HG02938 (cell line): Measurements from ENCODE around the gene ETNK1.
"Not testable (repeated sequence)": the region's sequence is repeated elsewhere in the genome, so short reads cannot be mapped to it uniquely, and the experiment has no call there.

Experiments
- ATAC-seq: cut with Tn5 transposase; IDR thresholded peaks from one replicate; pipeline ENCODE4 v1.9.1; 2021; ENCODE audit warnings: mild to moderate bottlenecking, moderate library complexity; ENCODE audit not compliant: unreplicated experiment

ETNK1 gene

GRCh38 chr12:22624870-22625761 lies at the start of gene ETNK1:
ETNK1 (plus strand) TSS chr12:22625171; CDS start chr12:22625431, 260 bp downstream.
- ATAC-seq: peak; percentile 91

- ATAC-seq: no peak
Observed at GRCh38 chr12:22576065-22576464, 48.9 kb upstream of the ETNK1 start.

GRCh38 chr12:22576473-22576872 lies 48.5 kb upstream of the ETNK1 start:
- ATAC-seq: no peak

- no peak for ATAC-seq
Observed at GRCh38 chr12:22577667-22578066, 47.3 kb upstream of the ETNK1 start.

- ATAC-seq: no peak
Observed at GRCh38 chr12:22578328-22578727, 46.6 kb upstream of the ETNK1 start.

DNA sequence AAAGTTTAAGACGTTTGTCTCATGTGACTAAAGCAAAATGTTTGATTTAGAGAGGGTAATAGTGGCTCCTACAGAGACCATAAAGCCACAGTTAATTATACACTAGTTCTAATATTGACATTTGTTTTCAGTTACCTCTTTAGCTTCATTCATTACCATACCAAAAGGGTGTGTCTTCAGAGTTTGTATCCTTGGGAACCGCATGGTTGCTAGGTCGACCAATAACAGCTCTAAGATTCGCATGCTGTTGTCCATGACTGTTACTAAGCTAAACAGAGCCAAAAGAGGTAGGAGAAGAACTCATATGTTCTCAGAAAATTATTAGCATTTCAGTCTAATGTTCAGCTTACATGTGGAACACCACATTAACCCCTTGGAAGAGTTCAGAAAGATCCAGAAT lies 36.2 kb upstream of the ETNK1 start:
- no peak for ATAC-seq

DNA sequence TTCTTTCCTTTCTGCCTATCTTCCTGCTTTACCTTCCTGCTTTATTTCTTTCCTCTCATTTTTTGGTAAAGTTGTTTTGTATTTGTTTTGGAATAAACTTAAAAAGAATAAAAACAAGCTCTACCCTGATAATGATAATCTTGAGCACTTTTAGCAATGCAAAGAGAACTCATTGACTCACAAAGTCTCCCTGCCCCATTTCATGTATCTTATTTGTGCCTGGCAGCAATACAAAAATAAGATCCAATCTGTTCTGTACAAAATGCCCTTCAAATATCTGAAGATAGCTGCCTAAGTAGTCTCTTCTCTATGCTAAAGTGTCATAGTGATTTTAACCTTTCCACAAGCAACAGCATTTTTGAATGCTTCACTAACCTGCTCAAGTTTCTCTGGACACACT lies 31.1 kb upstream of the ETNK1 start:
- ATAC-seq: no peak

GRCh38 chr12:22597539-22597938 lies 27.4 kb upstream of the ETNK1 start:
- ATAC-seq: not testable (repeated sequence)

- ATAC-seq: no peak
Observed at GRCh38 chr12:22598141-22598762, 26.7 kb upstream of the ETNK1 start.

- ATAC-seq: no peak
Observed at GRCh38 chr12:22598763-22599161, 26.2 kb upstream of the ETNK1 start.

- no peak for ATAC-seq
Observed at GRCh38 chr12:22600181-22600580, 24.8 kb upstream of the ETNK1 start.

DNA sequence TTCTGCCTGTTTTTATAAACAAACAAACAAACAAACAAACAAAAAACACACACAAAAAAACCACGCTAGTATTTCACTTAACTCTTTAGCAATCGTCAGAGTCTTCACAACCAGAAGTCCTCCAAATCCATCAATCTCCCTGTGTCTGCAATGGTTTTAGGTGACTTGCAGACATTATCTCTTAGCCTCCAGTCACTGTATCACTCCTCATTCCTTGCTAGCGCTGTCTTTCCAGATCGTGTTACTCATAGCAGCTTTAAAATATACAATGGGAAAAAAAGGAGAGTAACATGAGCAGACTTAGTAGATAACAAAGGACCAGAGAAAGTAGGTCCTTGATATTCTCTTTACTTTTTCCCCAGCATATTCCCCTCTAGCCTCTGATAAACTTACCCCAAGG lies 15.5 kb upstream of the ETNK1 start:
- ATAC-seq: no peak

- no peak for ATAC-seq
Observed at GRCh38 chr12:22610131-22610530, 14.8 kb upstream of the ETNK1 start.

- ATAC-seq: not testable (repeated sequence)
Observed at GRCh38 chr12:22612822-22613221, 12.1 kb upstream of the ETNK1 start.

DNA sequence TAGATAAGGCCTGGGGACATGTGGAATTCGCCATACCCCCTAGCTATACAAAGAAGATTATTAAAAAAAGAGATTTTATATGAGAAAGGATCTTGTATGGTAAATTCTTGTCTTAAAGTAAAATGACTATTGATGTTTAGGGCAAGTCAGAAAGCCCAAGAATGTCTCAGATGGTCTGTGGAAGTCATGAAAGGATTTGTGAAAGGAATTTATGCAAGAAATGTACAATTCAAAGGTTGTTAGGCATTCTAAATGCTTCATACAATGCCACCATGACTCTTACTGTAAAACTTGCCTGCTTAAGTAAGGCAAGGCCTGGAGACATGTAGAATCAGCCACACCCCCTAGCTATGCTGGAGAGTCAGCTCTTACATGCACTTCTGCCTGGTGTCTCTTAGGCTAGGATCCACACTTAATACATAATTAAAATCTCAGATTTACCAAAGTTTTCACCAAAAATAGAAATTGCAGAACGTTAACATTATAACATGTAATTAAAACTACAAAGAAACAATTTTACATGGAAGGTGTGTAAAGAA lies 8.9 kb upstream of the ETNK1 start:
- no peak for ATAC-seq

- ATAC-seq: no peak
Observed at GRCh38 chr12:22617630-22618029, 7.3 kb upstream of the ETNK1 start.

GRCh38 chr12:22624548-22624869 lies 462 bp upstream of the ETNK1 start:
- ATAC-seq: no peak

DNA sequence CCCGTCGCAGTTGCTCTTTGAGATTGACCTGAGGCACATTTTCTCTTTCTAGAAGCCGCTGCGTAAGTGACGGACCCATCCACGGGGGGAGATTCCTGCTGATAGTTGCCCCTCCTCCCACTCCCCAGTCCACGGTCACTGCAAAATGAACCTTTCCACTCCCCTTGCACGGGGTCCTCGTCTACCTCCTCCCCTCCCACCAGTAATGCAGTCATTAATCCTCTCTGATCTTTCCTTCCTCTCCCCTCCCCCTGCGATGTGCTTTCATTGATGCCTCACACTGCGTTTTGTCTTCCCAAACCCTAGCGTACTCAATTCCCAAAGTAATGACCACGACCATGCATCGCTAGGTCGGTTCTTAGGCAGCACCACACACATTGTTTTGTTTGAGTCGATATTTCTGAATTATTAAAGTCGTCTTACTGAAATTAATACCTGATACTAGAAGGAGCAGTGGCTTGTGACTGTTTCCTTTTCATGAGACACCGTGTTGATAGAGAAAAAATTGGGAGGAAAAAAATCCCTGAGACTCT lies 857 bp downstream of the ETNK1 start:
- peak; percentile 33 for ATAC-seq

DNA sequence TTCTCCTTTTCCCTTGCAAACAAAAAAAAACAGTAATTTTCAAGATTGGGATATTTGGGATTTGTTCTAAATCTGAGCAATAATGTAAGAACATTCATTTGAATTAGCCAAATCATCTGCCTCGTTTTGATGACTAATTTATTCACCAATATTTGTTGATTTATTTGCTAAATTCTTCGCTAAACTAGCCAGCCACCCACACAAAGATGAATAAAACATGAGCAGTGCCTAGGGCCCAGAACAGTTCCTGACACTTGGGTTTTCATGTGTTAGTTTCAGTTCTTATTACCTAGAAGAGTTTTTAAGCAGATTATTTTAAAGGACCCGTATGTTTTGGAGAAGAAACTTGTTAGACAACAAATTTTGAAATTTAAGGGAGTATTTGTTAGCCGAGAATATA lies 1.4 kb downstream of the ETNK1 start:
- peak; percentile 38 for ATAC-seq

DNA sequence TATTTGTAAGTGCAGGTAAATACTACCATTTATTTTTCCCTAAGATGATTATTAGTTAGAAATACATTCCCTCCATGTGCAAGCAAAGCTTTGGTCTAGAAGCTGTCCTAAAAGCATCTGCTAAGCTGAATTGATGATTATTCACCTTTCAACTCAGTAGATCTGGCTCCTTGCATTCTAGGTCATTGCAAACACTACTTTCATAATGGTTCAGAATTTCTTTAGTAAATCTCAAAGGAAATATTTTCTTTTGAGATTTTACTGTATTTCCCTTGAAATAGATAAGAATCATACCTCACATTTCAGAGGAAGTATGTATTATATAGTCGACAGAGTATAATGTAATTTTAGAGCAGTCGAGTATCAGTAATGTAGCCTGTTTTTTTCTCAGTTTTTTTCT lies 2.4 kb downstream of the ETNK1 start:
- no peak for ATAC-seq

GRCh38 chr12:22628228-22628627 lies 3.3 kb downstream of the ETNK1 start:
- ATAC-seq: no peak
